HG03432 (cell line): Measurements from ENCODE around the gene KCNH3.

Experiments used
- ATAC-seq: cut with Tn5 transposase; IDR thresholded peaks from one replicate; pipeline ENCODE4 v1.9.1; 2021; ENCODE audit warnings: mild to moderate bottlenecking, moderate library complexity; ENCODE audit not compliant: unreplicated experiment

The KCNH3 gene

GRCh38 chr12:49543914-49544815 lies 5.3 kb downstream of the KCNH3 start:
- ATAC-seq: no peak

GRCh38 chr12:49545815-49546214 lies 7.0 kb downstream of the KCNH3 start:
- ATAC-seq: no peak

GRCh38 chr12:49546481-49546880 lies 7.7 kb downstream of the KCNH3 start:
- ATAC-seq: no peak

GRCh38 chr12:49547090-49547690 lies 8.4 kb downstream of the KCNH3 start:
- no peak for ATAC-seq

- no peak for ATAC-seq
Measured at GRCh38 chr12:49548481-49548821, 9.6 kb downstream of the KCNH3 start.

GRCh38 chr12:49548822-49549648 lies 10.2 kb downstream of the KCNH3 start:
- no peak for ATAC-seq

GRCh38 chr12:49549735-49550692 lies 11.2 kb downstream of the KCNH3 start:
- ATAC-seq: no peak

GRCh38 chr12:49550693-49551252 lies 11.9 kb downstream of the KCNH3 start:
- ATAC-seq: no peak

GRCh38 chr12:49552014-49552413 lies 13.2 kb downstream of the KCNH3 start:
- no peak for ATAC-seq

- no peak for ATAC-seq
Measured at GRCh38 chr12:49552425-49552824, 13.6 kb downstream of the KCNH3 start.

GRCh38 chr12:49552899-49553298 lies 14.1 kb downstream of the KCNH3 start:
- no peak for ATAC-seq

GRCh38 chr12:49553512-49554088 lies 14.8 kb downstream of the KCNH3 start:
- ATAC-seq: no peak

- ATAC-seq: no peak
Measured at GRCh38 chr12:49554266-49554665, 15.4 kb downstream of the KCNH3 start.

- no peak for ATAC-seq
Measured at GRCh38 chr12:49555631-49556390, 17.0 kb downstream of the KCNH3 start.

- ATAC-seq: no peak
Measured at GRCh38 chr12:49556391-49557186, 17.8 kb downstream of the KCNH3 start.

GRCh38 chr12:49557187-49557916 lies 18.5 kb downstream of the KCNH3 start:
- ATAC-seq: no peak

GRCh38 chr12:49557917-49558215 lies 19.0 kb downstream of the KCNH3 start:
- ATAC-seq: no peak

- no peak for ATAC-seq
Measured at GRCh38 chr12:49558526-49558925, 19.7 kb downstream of the KCNH3 start.
